GM19240 (cell line): ENCODE results near the gene TP53TG5.

Source experiments
- DNase-seq: peaks from one replicate; pipeline ENCODE4 v3.0.0; 2011; ENCODE audit warnings: low spot score; ENCODE audit not compliant: insufficient read length

The TP53TG5 gene

DNA sequence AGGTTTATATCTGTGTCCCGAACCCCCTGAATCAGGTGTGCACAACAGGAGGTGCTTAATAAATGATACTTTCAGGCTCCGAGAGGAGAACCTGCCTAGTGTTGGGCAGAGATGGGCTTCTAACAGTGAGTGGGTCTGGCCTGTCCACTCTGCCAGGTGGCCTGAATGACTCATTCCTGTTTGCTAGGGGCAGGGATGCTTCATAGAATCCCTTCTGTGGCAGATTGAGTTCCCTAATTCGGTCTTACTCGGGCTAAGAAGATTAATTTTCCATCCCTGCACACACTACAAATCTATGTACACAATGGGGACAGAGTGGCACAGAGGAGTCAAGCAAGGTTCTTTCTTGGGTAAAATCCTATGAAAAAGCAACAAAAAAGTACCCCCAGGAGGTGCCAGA is 49.7 kb downstream of the TP53TG5 start:
- no peak for DNase-seq

DNA sequence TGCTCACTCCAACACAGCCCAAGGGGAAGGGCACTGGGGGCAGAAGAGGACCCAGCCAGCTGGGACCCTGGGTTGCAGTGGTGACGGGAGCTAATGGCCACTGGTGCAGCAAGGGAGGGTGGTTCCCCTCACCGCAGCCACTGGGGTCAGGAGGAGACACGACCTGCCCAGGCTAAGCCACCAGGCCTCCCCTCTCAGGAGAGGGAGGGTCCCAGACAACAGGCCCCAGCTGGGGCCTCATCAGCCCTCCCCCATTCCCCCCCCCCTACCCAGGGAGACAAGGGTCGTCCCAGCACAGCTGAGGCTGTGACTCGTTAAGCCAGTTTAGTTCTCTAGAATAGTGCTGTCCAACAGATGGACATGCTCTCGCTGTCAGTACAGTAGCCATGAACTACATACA is 52.8 kb downstream of the TP53TG5 start:
- DNase-seq, result no peak

DNA sequence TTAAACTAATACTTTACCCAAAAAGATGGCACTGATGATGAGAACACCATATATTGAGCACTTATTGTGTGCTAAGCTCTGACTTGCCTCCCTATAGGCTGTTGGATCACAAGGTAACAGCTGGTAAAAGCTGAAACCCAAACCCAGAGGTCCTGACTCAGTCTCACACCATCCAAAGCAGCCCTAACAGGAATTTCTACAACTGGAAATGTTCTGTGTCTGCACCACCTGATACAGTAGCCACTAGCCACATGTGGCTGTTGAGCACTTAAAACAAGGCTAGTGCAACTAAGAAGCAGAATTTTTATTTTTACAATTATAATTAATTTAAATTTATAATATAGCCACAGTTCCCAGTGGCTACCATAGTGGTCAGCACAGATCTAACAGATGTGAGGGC is 54.4 kb downstream of the TP53TG5 start:
- DNase-seq, result no peak

DNA sequence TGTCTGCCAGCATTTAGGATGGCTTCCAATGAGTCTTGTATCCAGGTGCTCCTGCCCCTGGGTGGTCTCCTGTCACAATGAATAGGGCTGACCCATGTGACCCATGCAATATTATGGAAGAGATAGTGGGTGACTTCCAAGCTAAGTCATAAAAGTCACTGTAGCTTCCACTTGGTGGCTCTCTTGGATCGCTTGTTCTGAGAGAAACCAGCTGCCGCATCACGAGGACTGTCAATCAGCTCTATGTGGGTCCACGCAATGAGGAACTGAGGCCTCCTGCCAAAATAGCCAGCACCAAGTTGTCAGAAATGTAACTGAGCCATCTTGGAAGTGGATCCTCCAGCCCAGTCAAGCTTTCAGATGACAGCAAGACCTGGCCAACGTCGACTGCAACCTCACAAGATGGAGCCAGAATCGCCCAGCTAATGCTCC is 55.2 kb downstream of the TP53TG5 start:
- DNase-seq, result no peak
